ENCODE measurements around the gene SLC2A4RG.

SLC2A4RG gene

DNA sequence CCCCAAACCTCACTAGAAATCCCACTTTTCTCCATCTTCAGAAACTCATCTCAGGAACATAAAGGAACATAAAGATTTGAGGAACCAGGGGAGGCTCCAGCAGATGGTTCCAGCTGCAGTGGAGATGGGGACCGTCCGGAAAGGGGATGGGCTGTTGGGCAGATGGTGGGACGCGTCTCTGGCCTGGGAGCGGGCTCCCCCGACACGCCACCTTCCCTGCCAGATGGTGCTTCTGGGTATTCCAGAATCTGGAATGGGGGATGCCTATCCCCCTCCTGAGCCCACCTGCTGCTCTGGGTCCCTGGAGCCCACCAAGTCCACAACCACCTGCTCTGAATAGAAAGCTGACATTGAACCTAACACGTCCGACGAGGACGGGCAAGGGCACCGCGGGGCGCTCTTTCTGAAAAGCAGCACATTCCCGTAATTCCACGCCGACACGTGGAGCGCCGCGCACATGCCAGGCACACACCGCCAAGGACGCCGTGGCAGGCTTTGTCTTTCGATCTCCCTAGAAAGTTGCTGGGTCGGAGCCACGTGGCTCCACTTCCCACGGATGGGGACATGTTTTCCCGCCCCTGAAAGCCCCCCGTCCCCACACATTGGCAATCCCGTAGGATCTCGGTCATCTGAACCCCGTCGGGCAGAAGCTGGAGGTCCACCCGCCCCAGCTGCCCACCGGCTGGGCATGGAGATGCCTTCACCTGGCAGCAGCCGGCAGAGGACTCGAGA lies 27.3 kb downstream of the SLC2A4RG start:
- no peak for TF ChIP-seq CTCF (IDR thresholded peaks at IDR 0.05; ENCODE audit: low read depth, low read length)
- no peak for DNase-seq
- Histone ChIP-seq H3K4me3 (ENCODE audit: low read depth, low read length) (no peak overlapping the region), H3K4me1 (no peaks in the 10 kb centered on the region), H3K36me3 (no peaks in the 10 kb centered on the region), H3K9me3 (no peaks in the 10 kb centered on the region), H3K27me3 (no peaks in the 10 kb centered on the region)

- no peaks in the 10 kb centered on the region for H3K27me3 ChIP-seq
- H3K4me3 ChIP-seq (ENCODE audit: low read depth, low read length) = no peak overlapping the region
- no peaks in the 10 kb centered on the region for H3K9me3 ChIP-seq
- H3K4me1 ChIP-seq = no peaks in the 10 kb centered on the region
- DNase-seq = no peak
- TF ChIP-seq CTCF (IDR thresholded peaks at IDR 0.05; ENCODE audit: low read depth, low read length) = no peak
- no peaks in the 10 kb centered on the region for H3K36me3 ChIP-seq
Observed at GRCh38 chr20:63767456-63767855, 27.9 kb downstream of the SLC2A4RG start.

DNA sequence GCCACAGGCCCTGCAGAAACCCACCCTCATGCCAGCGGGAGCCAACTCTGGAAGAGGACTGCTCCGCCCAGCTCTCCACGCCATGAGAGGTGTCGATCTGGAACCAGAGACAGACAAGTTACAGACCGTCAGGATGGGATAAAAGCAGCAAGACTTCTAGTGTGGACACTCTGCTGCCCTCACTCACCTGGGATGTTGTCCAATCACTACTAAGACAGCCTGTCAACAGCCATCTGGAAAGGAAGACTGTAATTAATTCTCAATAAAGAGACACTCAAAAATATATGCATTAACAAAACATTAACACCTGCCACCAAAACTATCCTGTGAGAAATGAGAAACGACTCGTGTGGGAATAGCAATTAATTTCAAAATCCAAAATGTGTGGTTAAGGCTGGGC lies 28.3 kb downstream of the SLC2A4RG start:
- Histone ChIP-seq H3K9me3 (no peaks in the 10 kb centered on the region), H3K4me3 (ENCODE audit: low read depth, low read length) (no peak overlapping the region), H3K36me3 (no peaks in the 10 kb centered on the region), H3K27me3 (no peaks in the 10 kb centered on the region), H3K4me1 (no peaks in the 10 kb centered on the region)
- no peak for TF ChIP-seq CTCF (IDR thresholded peaks at IDR 0.05; ENCODE audit: low read depth, low read length)
- DNase-seq = no peak

DNA sequence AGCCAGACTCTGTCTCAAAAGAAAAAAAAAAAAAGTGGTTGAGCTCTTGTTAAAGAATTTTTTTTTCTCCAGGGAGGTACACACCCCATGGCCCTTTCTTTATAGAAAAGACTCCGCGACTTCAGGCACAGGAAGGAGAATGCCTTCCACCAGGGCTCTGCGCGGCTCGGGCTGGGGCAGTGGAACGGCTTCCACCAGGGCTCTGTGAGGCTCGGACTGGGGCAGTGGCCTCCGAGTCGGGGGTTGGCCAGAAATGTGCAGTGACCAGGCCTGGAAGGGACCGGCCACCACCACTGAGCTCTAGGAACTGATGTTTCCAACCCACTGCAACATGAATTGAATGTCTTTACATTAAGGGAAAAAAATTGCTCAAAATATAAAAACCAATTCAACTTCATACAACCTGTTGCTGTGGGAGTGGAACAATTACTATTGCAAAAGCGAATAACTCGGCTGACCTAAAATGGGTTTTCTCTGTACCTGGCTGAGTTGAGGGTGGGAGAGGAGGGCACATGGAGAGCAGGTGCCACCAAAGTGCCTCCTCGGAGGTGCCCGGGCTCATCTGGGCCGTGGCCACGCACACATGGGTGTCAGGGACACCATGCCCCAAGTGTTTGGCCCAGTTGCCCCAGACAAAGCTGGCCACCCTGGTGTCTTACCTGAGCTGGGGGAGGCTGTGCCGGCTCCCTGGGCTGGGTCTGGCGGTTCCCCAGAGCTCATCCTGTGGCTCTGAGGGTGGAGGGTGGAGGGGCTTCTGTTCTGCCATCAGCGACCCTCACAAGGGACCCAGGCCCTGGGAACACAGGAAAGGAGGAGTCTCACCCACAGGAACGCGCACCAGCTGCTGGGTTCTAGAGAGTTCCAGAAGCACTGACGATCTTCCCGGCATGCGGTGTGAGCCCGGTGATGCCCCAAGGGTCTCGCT lies 29.3 kb downstream of the SLC2A4RG start:
- DNase-seq = no peak
- no peaks in the 10 kb centered on the region for H3K27me3 ChIP-seq
- no peaks in the 10 kb centered on the region for H3K36me3 ChIP-seq
- no peaks in the 10 kb centered on the region for H3K9me3 ChIP-seq
- no peak overlapping the region for H3K4me3 ChIP-seq (ENCODE audit: low read depth, low read length)
- no peak for TF ChIP-seq CTCF (IDR thresholded peaks at IDR 0.05; ENCODE audit: low read depth, low read length)
- no peaks in the 10 kb centered on the region for H3K4me1 ChIP-seq

- DNase-seq = no peak
- no peak for TF ChIP-seq CTCF (IDR thresholded peaks at IDR 0.05; ENCODE audit: low read depth, low read length)
- Histone ChIP-seq H3K4me3 (ENCODE audit: low read depth, low read length) (no peak overlapping the region), H3K4me1 (no peaks in the 10 kb centered on the region), H3K36me3 (no peaks in the 10 kb centered on the region), H3K9me3 (no peaks in the 10 kb centered on the region), H3K27me3 (no peaks in the 10 kb centered on the region)
Observed at GRCh38 chr20:63769891-63770474, 30.4 kb downstream of the SLC2A4RG start.

Measured in BE2C (cell line).